ACC112 (cell line): ENCODE data around the gene SNCA.

Experiments used
- H2AFZ ChIP-seq: fragments of 200-600 bp; sonication (generic); one replicate; pipeline ENCODE4 v1.6.0; 2017; ENCODE audit warnings: antibody characterized with exemption, low read length; ENCODE audit not compliant: unreplicated experiment
- H3K27ac ChIP-seq: fragments of 200-600 bp; sonication (generic); 2 replicates; pipeline ENCODE4 v1.5.1; 2014; ENCODE audit warnings: low read depth, mild to moderate bottlenecking, antibody characterized with exemption, low read length, moderate library complexity
- H3K27me3 ChIP-seq: fragments of 200-600 bp; sonication (generic); 2 replicates; pipeline ENCODE4 v1.6.1; 2014; ENCODE audit warnings: mild to moderate bottlenecking, antibody characterized with exemption, low read length, moderate library complexity, mixed read lengths; ENCODE audit not compliant: insufficient read depth
- H3K36me3 ChIP-seq: fragments of 200-600 bp; sonication (generic); 2 replicates; pipeline ENCODE4 v1.6.1; 2016; ENCODE audit warnings: mild to moderate bottlenecking, antibody characterized with exemption, low read length, moderate library complexity, mixed read lengths; ENCODE audit not compliant: insufficient read depth
- H3K4me1 ChIP-seq: fragments of 200-600 bp; sonication (generic); one replicate; pipeline ENCODE4 v1.6.1; 2016; ENCODE audit warnings: low read length, mixed read lengths; ENCODE audit not compliant: insufficient read depth, unreplicated experiment, control insufficient read depth
- H3K4me3 ChIP-seq: fragments of 200-600 bp; sonication (generic); 2 replicates; pipeline ENCODE4 v1.5.1; 2014; ENCODE audit warnings: mild to moderate bottlenecking, low read depth, low read length
- H3K79me2 ChIP-seq: fragments of 200-600 bp; sonication (generic); one replicate; pipeline ENCODE4 v1.6.0; 2016; ENCODE audit warnings: low read length; ENCODE audit not compliant: control insufficient read depth, unreplicated experiment, insufficient read depth

Gene SNCA

GRCh38 chr4:89788206-89789072 is 48.5 kb downstream of the SNCA start:
- no peak overlapping the region for H2AFZ ChIP-seq
- no peak overlapping the region for H3K4me3 ChIP-seq
- H3K36me3 ChIP-seq = no peaks in the 10 kb centered on the region
- H3K27ac ChIP-seq = no peak overlapping the region
- peaks cover 5% of the 10 kb centered on the region; the same call in 1 of the 2 replicates for H3K27me3 ChIP-seq
- H3K4me1 ChIP-seq = no peaks in the 10 kb centered on the region
- no peaks in the 10 kb centered on the region for H3K79me2 ChIP-seq

GRCh38 chr4:89784686-89785231 is 52.2 kb downstream of the SNCA start:
- H2AFZ ChIP-seq = no peak overlapping the region
- peaks cover 14% of the 10 kb centered on the region for H3K27me3 ChIP-seq
- no peaks in the 10 kb centered on the region for H3K4me1 ChIP-seq
- H3K4me3 ChIP-seq = no peak overlapping the region
- no peaks in the 10 kb centered on the region for H3K79me2 ChIP-seq
- H3K27ac ChIP-seq = no peak overlapping the region
- no peaks in the 10 kb centered on the region for H3K36me3 ChIP-seq

DNA sequence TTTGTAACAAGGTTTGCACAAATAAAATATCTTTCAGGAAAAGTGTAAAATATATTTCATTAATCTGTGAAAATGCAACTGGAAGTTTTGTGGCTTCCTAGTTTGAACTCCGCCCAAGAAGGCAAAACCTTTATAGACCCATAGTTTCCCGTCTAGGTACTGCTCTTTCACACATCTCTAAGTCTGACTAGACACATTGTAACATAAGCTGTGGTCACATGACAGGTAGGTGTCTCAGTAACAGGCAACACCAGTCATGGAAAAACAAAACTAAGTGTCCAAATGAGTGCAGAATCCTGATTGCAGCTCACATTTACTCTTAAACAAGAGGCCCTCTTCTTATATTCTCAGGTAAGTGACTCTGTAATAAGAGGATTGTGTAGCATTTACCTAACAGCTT is 55.6 kb downstream of the SNCA start:
- H3K79me2 ChIP-seq = no peaks in the 10 kb centered on the region
- H3K4me1 ChIP-seq = no peaks in the 10 kb centered on the region
- peaks cover 18% of the 10 kb centered on the region for H3K27me3 ChIP-seq
- no peak overlapping the region for H3K4me3 ChIP-seq
- no peak overlapping the region for H2AFZ ChIP-seq
- H3K36me3 ChIP-seq = no peaks in the 10 kb centered on the region
- H3K27ac ChIP-seq = no peak overlapping the region

DNA sequence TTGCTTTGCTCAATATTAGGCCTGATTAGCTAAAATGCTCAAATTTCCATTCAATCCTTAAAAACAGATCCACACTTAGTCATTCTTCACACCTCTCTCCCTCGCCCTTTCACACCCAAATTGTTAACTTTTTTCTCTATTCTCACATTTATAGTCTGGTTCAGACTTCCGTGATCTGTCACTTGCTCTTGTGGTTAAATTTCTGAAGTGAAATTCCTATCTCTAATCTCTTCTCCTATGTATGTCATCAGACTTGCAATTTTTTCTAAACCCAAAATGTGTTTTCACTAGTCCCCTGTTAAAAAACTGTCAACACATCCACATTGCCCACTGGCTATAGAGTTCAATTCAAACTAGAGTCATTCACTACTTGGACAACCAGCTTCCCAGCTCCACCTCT is 63.2 kb downstream of the SNCA start:
- no peaks in the 10 kb centered on the region for H3K36me3 ChIP-seq
- no peak overlapping the region for H3K4me3 ChIP-seq
- H2AFZ ChIP-seq = no peak overlapping the region
- no peak overlapping the region for H3K27ac ChIP-seq
- no peaks in the 10 kb centered on the region for H3K27me3 ChIP-seq
- H3K79me2 ChIP-seq = no peaks in the 10 kb centered on the region
- no peaks in the 10 kb centered on the region for H3K4me1 ChIP-seq

- H3K27me3 ChIP-seq = no peaks in the 10 kb centered on the region
Observed at GRCh38 chr4:89769856-89770255, 67.1 kb downstream of the SNCA start.

GRCh38 chr4:89767924-89768323 is 69.0 kb downstream of the SNCA start:
- Histone ChIP-seq H3K27me3 (no peaks in the 10 kb centered on the region), H2AFZ (no peak overlapping the region), H3K4me3 (no peak overlapping the region), H3K27ac (no peak overlapping the region), H3K36me3 (no peaks in the 10 kb centered on the region), H3K4me1 (no peaks in the 10 kb centered on the region), H3K79me2 (no peaks in the 10 kb centered on the region)

More at GRCh38 chr4:89769856-89770255, 67.1 kb downstream of the SNCA start:
- Histone ChIP-seq H3K27ac (no peak overlapping the region), H3K4me3 (no peak overlapping the region), H3K36me3 (no peaks in the 10 kb centered on the region), H3K4me1 (no peaks in the 10 kb centered on the region), H3K79me2 (no peaks in the 10 kb centered on the region), H2AFZ (no peak overlapping the region)

DNA sequence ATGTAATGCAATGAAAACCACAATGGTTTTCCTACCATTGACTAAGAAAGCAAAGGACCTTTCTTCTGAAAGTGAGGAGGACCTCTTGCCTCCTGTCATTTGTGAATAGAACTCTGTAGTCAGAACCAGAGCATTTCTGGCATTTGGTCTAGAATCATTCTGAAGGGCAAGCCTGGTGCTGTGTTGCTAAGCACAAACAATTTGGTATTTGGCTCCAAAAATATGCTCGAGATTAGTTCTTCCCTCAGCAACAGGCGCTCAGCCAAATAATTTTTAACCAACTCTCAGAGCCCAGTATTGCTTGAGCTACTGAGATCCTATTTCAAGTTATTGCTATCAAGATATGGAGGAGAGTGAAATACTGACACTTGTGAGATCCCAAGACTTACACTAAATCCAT is 71.0 kb downstream of the SNCA start:
- Histone ChIP-seq H3K36me3 (no peaks in the 10 kb centered on the region), H3K27ac (no peak overlapping the region), H3K79me2 (no peaks in the 10 kb centered on the region), H3K4me3 (no peak overlapping the region), H3K27me3 (no peaks in the 10 kb centered on the region), H3K4me1 (no peaks in the 10 kb centered on the region), H2AFZ (no peak overlapping the region)

DNA sequence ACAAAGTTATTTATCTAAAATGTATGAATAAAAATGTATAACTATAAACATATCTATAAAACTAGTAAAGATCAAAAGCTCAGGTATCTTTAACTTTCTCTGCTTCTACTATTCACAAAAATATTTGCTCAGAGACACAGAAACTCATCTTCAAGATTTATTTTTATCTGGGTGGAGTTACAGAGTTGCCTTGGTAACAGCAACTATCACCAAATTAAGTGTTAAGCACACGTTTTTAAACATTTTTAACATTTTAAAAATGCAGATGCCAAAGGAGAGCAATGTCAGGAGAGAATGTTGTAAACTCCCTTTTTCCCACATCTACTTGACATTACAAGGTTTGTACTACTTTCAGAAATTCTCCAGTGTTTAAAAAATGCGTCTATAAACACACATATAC is 71.4 kb downstream of the SNCA start:
- Histone ChIP-seq H3K79me2 (no peaks in the 10 kb centered on the region), H2AFZ (no peak overlapping the region), H3K27ac (no peak overlapping the region), H3K27me3 (no peaks in the 10 kb centered on the region), H3K4me1 (no peaks in the 10 kb centered on the region), H3K4me3 (no peak overlapping the region), H3K36me3 (no peaks in the 10 kb centered on the region)

- no peaks in the 10 kb centered on the region for H3K36me3 ChIP-seq
- no peaks in the 10 kb centered on the region for H3K4me1 ChIP-seq
- H3K27me3 ChIP-seq = no peaks in the 10 kb centered on the region
- no peak overlapping the region for H3K27ac ChIP-seq
- H2AFZ ChIP-seq = no peak overlapping the region
- H3K4me3 ChIP-seq = no peak overlapping the region
- no peaks in the 10 kb centered on the region for H3K79me2 ChIP-seq
Observed at GRCh38 chr4:89762311-89762710, 74.7 kb downstream of the SNCA start.

DNA sequence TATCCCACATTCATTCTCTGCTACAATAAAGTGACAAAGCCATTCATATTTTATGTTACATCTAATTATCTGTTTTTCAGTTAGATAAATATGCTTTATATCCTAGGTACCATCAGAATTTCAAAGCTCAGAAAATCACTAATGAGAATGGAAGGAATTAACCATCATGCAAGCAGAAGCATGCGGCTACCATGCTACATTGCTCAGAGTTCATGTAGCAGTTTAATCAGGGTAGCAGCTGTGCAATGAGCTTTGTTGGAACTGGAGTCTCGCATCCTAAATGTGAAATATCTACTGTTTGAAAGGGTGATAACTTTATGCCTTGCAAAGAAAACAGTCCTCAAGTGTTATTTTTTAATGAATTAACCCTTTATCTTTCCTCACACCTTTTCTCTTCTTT is 77.5 kb downstream of the SNCA start:
- Histone ChIP-seq H3K36me3 (no peaks in the 10 kb centered on the region), H3K79me2 (no peaks in the 10 kb centered on the region), H3K4me1 (no peaks in the 10 kb centered on the region), H3K27ac (no peak overlapping the region), H2AFZ (no peak overlapping the region), H3K4me3 (no peak overlapping the region), H3K27me3 (no peaks in the 10 kb centered on the region)

DNA sequence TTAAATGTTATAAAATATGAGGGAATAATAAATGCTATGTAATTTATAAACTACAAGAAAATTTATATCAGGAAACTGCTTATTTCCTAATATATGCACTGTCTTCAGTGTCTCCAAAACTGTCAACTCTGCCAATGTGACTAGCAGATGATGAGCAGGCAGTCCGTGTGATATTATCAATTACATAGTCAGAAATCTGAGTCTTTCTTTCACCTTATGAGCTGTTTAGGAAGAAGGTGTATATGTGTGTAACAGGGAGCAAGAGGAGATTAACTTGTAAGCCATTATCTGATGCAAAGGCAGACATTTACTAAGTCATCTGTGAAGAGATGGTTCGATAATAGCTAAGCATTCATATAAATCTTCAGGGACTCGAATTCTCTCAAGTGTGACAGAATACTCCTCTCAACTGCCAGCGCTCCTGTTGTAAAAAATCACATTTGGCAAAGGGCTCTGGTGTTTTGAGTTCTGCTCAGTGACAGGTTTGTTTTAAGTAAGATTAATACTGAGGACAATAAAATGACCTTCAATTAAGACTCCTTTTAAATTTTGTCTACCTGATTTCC is 79.7 kb downstream of the SNCA start:
- H3K4me1 ChIP-seq = peaks cover 14% of the 10 kb centered on the region
- H3K79me2 ChIP-seq = no peaks in the 10 kb centered on the region
- no peaks in the 10 kb centered on the region for H3K36me3 ChIP-seq
- H3K27ac ChIP-seq = no peak overlapping the region
- H3K4me3 ChIP-seq = no peak overlapping the region
- no peak overlapping the region for H2AFZ ChIP-seq
- no peaks in the 10 kb centered on the region for H3K27me3 ChIP-seq
